NB4 (cell line): ENCODE results near the gene ABCC8.

Source experiments
- MAX ChIP-seq: IDR thresholded peaks from 2 replicates; pipeline ENCODE4 v1.6.1; 2011; ENCODE audit warnings: low read depth, low read length
- POLR2A ChIP-seq: IDR thresholded peaks from 2 replicates; pipeline ENCODE4 v1.6.1; 2011; ENCODE audit warnings: mild to moderate bottlenecking; ENCODE audit not compliant: insufficient read length; ENCODE audit errors: extremely low read depth
- TF ChIP-seq, protein P1 (sequence below): IDR thresholded peaks from one replicate; pipeline ENCODE4 v1.5.1; 2012; ENCODE audit warnings: low read depth, low read length

GRCh38 chr11:17353821-17354600 is 122.6 kb downstream of the ABCC8 start:
- TF ChIP-seq, protein P1, sequence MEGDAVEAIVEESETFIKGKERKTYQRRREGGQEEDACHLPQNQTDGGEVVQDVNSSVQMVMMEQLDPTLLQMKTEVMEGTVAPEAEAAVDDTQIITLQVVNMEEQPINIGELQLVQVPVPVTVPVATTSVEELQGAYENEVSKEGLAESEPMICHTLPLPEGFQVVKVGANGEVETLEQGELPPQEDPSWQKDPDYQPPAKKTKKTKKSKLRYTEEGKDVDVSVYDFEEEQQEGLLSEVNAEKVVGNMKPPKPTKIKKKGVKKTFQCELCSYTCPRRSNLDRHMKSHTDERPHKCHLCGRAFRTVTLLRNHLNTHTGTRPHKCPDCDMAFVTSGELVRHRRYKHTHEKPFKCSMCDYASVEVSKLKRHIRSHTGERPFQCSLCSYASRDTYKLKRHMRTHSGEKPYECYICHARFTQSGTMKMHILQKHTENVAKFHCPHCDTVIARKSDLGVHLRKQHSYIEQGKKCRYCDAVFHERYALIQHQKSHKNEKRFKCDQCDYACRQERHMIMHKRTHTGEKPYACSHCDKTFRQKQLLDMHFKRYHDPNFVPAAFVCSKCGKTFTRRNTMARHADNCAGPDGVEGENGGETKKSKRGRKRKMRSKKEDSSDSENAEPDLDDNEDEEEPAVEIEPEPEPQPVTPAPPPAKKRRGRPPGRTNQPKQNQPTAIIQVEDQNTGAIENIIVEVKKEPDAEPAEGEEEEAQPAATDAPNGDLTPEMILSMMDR = no peak
- TF ChIP-seq POLR2A = no peak
- no peak for TF ChIP-seq MAX
